H1 (cell line): ENCODE data around the gene EDEM1. TPM values are rescaled to one million over a fixed set of nuclear protein-coding genes. Genes with fewer than 3 reads are reported as not detected.

ENCODE experiments used
- ASH2L ChIP-seq: fragments of 200-600, 300-600 bp; sonication (generic); IDR thresholded peaks from one replicate; pipeline ENCODE4 v1.7.1; 2017; ENCODE audit warnings: low read length
- EGR1 ChIP-seq: IDR thresholded peaks from 2 replicates; pipeline ENCODE4 v1.6.1; 2011; ENCODE audit warnings: low read depth, low read length, borderline replicate concordance
- GTF2F1 ChIP-seq: IDR thresholded peaks from 2 replicates; pipeline ENCODE4 v1.6.1; 2012; ENCODE audit warnings: low read depth, low read length, improper control_type of control experiment, borderline replicate concordance
- HDAC2 ChIP-seq, 2 experiments: fragments of 300-600 bp in 1 of 2; sonication (generic) in 1 of 2; IDR thresholded peaks; 2 replicates each; pipeline ENCODE4 v1.6.1; 2011 to 2012; ENCODE audit warnings: low read depth in 2 of 2, low read length in 2 of 2, mild to moderate bottlenecking in 2 of 2, moderate library complexity in 2 of 2, borderline replicate concordance in 1 of 2, inconsistent platforms in 1 of 2
- JUN ChIP-seq: IDR thresholded peaks from 2 replicates; pipeline ENCODE4 v1.6.1; 2011; ENCODE audit warnings: low read depth, mild to moderate bottlenecking, improper control_type of control experiment, low read length
- PHF8 ChIP-seq: fragments of 200-600 bp; sonication (generic); conservative IDR thresholded peaks from 2 replicates; pipeline ENCODE4 v1.7.1; 2012; ENCODE audit warnings: low read depth, mild to moderate bottlenecking, inconsistent platforms, low read length, moderate library complexity
- SIRT6 ChIP-seq: IDR thresholded peaks from one replicate; pipeline ENCODE4 v1.7.1; 2012; ENCODE audit warnings: low read length, inconsistent platforms
- ZNF274 ChIP-seq: IDR thresholded peaks from 2 replicates; pipeline ENCODE4 v1.7.0; 2012; ENCODE audit warnings: low read length, borderline replicate concordance; ENCODE audit errors: extremely low read depth
- polyA plus RNA-seq, 7 experiments: library from polyadenylated mRNA; depleted of rRNA in 3 of 7; stranded (reverse) in 5 of 7; unstranded in 2 of 7; fragments of >200 nt in 5 of 7; fragments of 200-250 nt in 2 of 7; gene quantifications; 1 replicate in 5 of 7; 2 replicates in 1 of 7; 4 replicates in 1 of 7; pipeline versions ENCODE4 v1.2.1 to v1.2.3, GENCODE V29; 2011 to 2013; ENCODE audit warnings: missing spikeins in 2 of 7, mixed read lengths in 2 of 7
- total RNA-seq: library from RNA; stranded (reverse); fragmentation: NEBNext Ultra II Directional; extraction: Animal tissue kit (Norgen Biotek cat#: 25700); gene quantifications from 2 replicates; pipeline ENCODE4 v1.2.1, GENCODE V29; 2021
- TF ChIP-seq, protein P1 (sequence below): fragments of 300-600 bp; sonication (generic); IDR thresholded peaks from 2 replicates; pipeline ENCODE4 v1.7.1; 2012; ENCODE audit warnings: low read length, moderate library complexity, mild to moderate bottlenecking, inconsistent platforms; ENCODE audit not compliant: insufficient replicate concordance

EDEM1 gene
- total and polyA plus RNA-seq, 2 of the 8 experiments (the other 6 are each of a cell fraction or from before 2014, with no cell fraction given), result 4.8 to 16.4 TPM

DNA sequence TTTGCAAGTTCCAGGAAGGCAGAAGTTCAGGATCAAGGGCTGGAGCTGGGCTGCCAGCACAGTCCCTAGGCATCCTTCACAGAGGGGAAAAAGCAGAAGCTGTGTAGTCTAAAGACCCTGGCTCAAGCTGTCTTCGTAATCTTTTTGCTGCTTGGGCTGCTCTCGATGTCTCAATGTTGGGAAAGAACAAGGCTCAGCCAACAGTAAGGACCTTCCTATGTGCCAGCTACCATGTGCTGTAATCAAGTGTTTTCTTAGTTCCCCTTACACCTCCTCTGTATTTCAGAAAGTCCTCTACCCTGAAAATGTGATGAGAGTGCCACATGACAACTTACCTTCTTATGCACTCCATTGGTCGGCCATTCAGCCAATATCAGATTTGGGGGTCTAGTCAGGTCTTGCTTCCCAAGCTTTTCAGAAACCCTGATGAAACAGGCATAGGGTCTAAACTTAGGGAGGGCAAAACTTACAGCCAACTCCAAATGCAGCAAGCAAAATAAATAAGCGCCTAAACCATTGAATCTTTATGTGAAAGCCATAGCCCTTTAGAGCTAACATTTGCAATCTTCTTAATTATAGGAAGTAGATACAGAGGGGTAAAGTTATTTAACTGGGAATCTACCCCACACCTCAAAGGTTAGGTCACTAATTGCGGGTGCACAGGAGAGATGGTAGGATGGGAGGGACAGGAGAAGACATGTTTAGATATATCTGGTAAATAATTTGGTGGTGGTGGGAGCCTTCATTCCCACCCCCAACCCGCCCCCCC, 1.2 kb upstream of the EDEM1 start (continued):
- TF ChIP-seq, protein P1, sequence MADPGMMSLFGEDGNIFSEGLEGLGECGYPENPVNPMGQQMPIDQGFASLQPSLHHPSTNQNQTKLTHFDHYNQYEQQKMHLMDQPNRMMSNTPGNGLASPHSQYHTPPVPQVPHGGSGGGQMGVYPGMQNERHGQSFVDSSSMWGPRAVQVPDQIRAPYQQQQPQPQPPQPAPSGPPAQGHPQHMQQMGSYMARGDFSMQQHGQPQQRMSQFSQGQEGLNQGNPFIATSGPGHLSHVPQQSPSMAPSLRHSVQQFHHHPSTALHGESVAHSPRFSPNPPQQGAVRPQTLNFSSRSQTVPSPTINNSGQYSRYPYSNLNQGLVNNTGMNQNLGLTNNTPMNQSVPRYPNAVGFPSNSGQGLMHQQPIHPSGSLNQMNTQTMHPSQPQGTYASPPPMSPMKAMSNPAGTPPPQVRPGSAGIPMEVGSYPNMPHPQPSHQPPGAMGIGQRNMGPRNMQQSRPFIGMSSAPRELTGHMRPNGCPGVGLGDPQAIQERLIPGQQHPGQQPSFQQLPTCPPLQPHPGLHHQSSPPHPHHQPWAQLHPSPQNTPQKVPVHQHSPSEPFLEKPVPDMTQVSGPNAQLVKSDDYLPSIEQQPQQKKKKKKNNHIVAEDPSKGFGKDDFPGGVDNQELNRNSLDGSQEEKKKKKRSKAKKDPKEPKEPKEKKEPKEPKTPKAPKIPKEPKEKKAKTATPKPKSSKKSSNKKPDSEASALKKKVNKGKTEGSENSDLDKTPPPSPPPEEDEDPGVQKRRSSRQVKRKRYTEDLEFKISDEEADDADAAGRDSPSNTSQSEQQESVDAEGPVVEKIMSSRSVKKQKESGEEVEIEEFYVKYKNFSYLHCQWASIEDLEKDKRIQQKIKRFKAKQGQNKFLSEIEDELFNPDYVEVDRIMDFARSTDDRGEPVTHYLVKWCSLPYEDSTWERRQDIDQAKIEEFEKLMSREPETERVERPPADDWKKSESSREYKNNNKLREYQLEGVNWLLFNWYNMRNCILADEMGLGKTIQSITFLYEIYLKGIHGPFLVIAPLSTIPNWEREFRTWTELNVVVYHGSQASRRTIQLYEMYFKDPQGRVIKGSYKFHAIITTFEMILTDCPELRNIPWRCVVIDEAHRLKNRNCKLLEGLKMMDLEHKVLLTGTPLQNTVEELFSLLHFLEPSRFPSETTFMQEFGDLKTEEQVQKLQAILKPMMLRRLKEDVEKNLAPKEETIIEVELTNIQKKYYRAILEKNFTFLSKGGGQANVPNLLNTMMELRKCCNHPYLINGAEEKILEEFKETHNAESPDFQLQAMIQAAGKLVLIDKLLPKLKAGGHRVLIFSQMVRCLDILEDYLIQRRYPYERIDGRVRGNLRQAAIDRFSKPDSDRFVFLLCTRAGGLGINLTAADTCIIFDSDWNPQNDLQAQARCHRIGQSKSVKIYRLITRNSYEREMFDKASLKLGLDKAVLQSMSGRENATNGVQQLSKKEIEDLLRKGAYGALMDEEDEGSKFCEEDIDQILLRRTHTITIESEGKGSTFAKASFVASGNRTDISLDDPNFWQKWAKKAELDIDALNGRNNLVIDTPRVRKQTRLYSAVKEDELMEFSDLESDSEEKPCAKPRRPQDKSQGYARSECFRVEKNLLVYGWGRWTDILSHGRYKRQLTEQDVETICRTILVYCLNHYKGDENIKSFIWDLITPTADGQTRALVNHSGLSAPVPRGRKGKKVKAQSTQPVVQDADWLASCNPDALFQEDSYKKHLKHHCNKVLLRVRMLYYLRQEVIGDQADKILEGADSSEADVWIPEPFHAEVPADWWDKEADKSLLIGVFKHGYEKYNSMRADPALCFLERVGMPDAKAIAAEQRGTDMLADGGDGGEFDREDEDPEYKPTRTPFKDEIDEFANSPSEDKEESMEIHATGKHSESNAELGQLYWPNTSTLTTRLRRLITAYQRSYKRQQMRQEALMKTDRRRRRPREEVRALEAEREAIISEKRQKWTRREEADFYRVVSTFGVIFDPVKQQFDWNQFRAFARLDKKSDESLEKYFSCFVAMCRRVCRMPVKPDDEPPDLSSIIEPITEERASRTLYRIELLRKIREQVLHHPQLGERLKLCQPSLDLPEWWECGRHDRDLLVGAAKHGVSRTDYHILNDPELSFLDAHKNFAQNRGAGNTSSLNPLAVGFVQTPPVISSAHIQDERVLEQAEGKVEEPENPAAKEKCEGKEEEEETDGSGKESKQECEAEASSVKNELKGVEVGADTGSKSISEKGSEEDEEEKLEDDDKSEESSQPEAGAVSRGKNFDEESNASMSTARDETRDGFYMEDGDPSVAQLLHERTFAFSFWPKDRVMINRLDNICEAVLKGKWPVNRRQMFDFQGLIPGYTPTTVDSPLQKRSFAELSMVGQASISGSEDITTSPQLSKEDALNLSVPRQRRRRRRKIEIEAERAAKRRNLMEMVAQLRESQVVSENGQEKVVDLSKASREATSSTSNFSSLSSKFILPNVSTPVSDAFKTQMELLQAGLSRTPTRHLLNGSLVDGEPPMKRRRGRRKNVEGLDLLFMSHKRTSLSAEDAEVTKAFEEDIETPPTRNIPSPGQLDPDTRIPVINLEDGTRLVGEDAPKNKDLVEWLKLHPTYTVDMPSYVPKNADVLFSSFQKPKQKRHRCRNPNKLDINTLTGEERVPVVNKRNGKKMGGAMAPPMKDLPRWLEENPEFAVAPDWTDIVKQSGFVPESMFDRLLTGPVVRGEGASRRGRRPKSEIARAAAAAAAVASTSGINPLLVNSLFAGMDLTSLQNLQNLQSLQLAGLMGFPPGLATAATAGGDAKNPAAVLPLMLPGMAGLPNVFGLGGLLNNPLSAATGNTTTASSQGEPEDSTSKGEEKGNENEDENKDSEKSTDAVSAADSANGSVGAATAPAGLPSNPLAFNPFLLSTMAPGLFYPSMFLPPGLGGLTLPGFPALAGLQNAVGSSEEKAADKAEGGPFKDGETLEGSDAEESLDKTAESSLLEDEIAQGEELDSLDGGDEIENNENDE, result no peak
- TF ChIP-seq EGR1, result no peak
- TF ChIP-seq HDAC2 (IDR thresholded peaks at IDR 0.05; ENCODE audit: borderline replicate concordance in 1 of 2, low read depth in 2 of 2, low read length in 2 of 2), result no peak
- no peak for TF ChIP-seq PHF8
- TF ChIP-seq ZNF274, result no peak
- TF ChIP-seq SIRT6, result no peak
- no peak for TF ChIP-seq ASH2L
- no peak for TF ChIP-seq JUN
- TF ChIP-seq GTF2F1, result no peak
